HEK293 (cell line): ENCODE data around the gene PANK2.
A peak's percentile ranks its signal among the peaks of the same experiment; 100 is the strongest.

Source experiments
- AEBP2 ChIP-seq: fragments of 450-650 bp; formaldehyde crosslinking; IDR thresholded peaks from 2 replicates; pipeline ENCODE4 v1.5.1; 2016; ENCODE audit warnings: missing biosample characterization, missing genetic modification characterization, borderline replicate concordance
- ELK4 ChIP-seq: IDR thresholded peaks from 2 replicates; pipeline ENCODE4 v1.6.1; 2011; ENCODE audit warnings: mild to moderate bottlenecking, low read depth, low read length, borderline replicate concordance
- HIC1 ChIP-seq: fragments of 450-650 bp; formaldehyde crosslinking; IDR thresholded peaks from 2 replicates; pipeline ENCODE4 v1.5.1; 2016; ENCODE audit warnings: missing biosample characterization, missing genetic modification characterization
- HOXD13 ChIP-seq: sonication (generic); formaldehyde crosslinking; IDR thresholded peaks from 2 replicates; pipeline ENCODE4 v1.8.0; 2022; ENCODE audit warnings: missing genetic modification reagents, borderline replicate concordance
- INSM2 ChIP-seq: fragments of 450-650 bp; formaldehyde crosslinking; IDR thresholded peaks from 2 replicates; pipeline ENCODE4 v1.5.1; 2016; ENCODE audit warnings: missing biosample characterization, missing genetic modification characterization
- KLF10 ChIP-seq: fragments of 450-650 bp; IDR thresholded peaks from 2 replicates; pipeline ENCODE4 v1.5.1; 2018; ENCODE audit warnings: missing biosample characterization, mild to moderate bottlenecking, missing genetic modification characterization
- RBAK ChIP-seq: fragments of 450-650 bp; formaldehyde crosslinking; IDR thresholded peaks from 2 replicates; pipeline ENCODE4 v1.5.1; 2016; ENCODE audit warnings: missing biosample characterization, missing genetic modification characterization
- SP2 ChIP-seq: fragments of 450-650 bp; formaldehyde crosslinking; IDR thresholded peaks from 2 replicates; pipeline ENCODE4 v1.5.1; 2016; ENCODE audit warnings: missing biosample characterization, missing genetic modification characterization
- TSHZ1 ChIP-seq: fragments of 450-650 bp; formaldehyde crosslinking; IDR thresholded peaks from 2 replicates; pipeline ENCODE4 v1.5.1; 2016; ENCODE audit warnings: missing biosample characterization, missing genetic modification characterization, borderline replicate concordance
- ZBTB1 ChIP-seq: fragments of 450-650 bp; formaldehyde crosslinking; IDR thresholded peaks from 2 replicates; pipeline ENCODE4 v1.5.1; 2016; ENCODE audit warnings: missing biosample characterization, missing genetic modification characterization
- ZBTB26 ChIP-seq: fragments of 450-650 bp; formaldehyde crosslinking; optimal IDR thresholded peaks from 2 replicates; pipeline ENCODE3; 2016; ENCODE audit warnings: missing biosample characterization, mild to moderate bottlenecking, missing genetic modification characterization
- ZNF16 ChIP-seq: fragments of 450-650 bp; formaldehyde crosslinking; IDR thresholded peaks from 2 replicates; pipeline ENCODE4 v1.5.1; 2016; ENCODE audit warnings: low read depth, missing biosample characterization, missing genetic modification characterization
- ZNF175 ChIP-seq: fragments of 450-650 bp; formaldehyde crosslinking; IDR thresholded peaks from 2 replicates; pipeline ENCODE4 v1.5.1; 2016; ENCODE audit warnings: missing biosample characterization, missing genetic modification characterization
- ZNF274 ChIP-seq, 2 experiments: fragments of 200-500 bp in 1 of 2; fragments of 450-650 bp in 1 of 2; sonication (Bioruptor generic) in 1 of 2; formaldehyde crosslinking in 1 of 2; IDR thresholded peaks; 2 replicates each; pipeline versions ENCODE4 v1.5.1 to v1.6.1; 2014 to 2016; ENCODE audit warnings: borderline replicate concordance in 1 of 2, inconsistent platforms in 1 of 2, low read length in 1 of 2, missing biosample characterization in 1 of 2, missing genetic modification characterization in 1 of 2
- ZNF404 ChIP-seq: fragments of 450-650 bp; formaldehyde crosslinking; IDR thresholded peaks from 2 replicates; pipeline ENCODE4 v1.5.1; 2017; ENCODE audit warnings: missing biosample characterization, missing genetic modification characterization
- ZNF416 ChIP-seq: fragments of 450-650 bp; formaldehyde crosslinking; IDR thresholded peaks from 2 replicates; pipeline ENCODE4 v1.5.1; 2016; ENCODE audit warnings: missing biosample characterization, missing genetic modification characterization
- ZNF473 ChIP-seq: fragments of 450-650 bp; formaldehyde crosslinking; IDR thresholded peaks from 2 replicates; pipeline ENCODE4 v1.5.1; 2017; ENCODE audit warnings: missing biosample characterization, missing genetic modification characterization
- ZNF521 ChIP-seq: fragments of 450-650 bp; formaldehyde crosslinking; IDR thresholded peaks from 2 replicates; pipeline ENCODE4 v1.5.1; 2017; ENCODE audit warnings: missing biosample characterization, mild to moderate bottlenecking, missing genetic modification characterization
- ZNF548 ChIP-seq: fragments of 450-650 bp; formaldehyde crosslinking; IDR thresholded peaks from 2 replicates; pipeline ENCODE4 v1.5.1; 2016; ENCODE audit warnings: missing biosample characterization, missing genetic modification characterization
- ZNF596 ChIP-seq: fragments of 450-650 bp; IDR thresholded peaks from 2 replicates; pipeline ENCODE4 v1.5.0; 2018; ENCODE audit warnings: missing biosample characterization, mild to moderate bottlenecking, missing genetic modification characterization, moderate library complexity
- ZNF629 ChIP-seq: fragments of 450-650 bp; formaldehyde crosslinking; IDR thresholded peaks from 2 replicates; pipeline ENCODE4 v1.5.1; 2017; ENCODE audit warnings: missing biosample characterization, missing genetic modification characterization
- ZNF670 ChIP-seq: fragments of 450-650 bp; formaldehyde crosslinking; IDR thresholded peaks from 2 replicates; pipeline ENCODE4 v1.5.1; 2016; ENCODE audit warnings: missing biosample characterization, missing genetic modification characterization, low read depth
- ZNF704 ChIP-seq: fragments of 450-650 bp; formaldehyde crosslinking; IDR thresholded peaks from 2 replicates; pipeline ENCODE4 v1.5.1; 2016; ENCODE audit warnings: missing biosample characterization, missing genetic modification characterization
- ZNF776 ChIP-seq: fragments of 450-650 bp; formaldehyde crosslinking; IDR thresholded peaks from 2 replicates; pipeline ENCODE4 v1.5.0; 2017; ENCODE audit warnings: missing biosample characterization, missing genetic modification characterization, borderline replicate concordance
- ZNF791 ChIP-seq: fragments of 450-650 bp; formaldehyde crosslinking; IDR thresholded peaks from 2 replicates; pipeline ENCODE4 v1.5.1; 2016; ENCODE audit warnings: missing biosample characterization, missing genetic modification characterization
- ZSCAN23 ChIP-seq: fragments of 450-650 bp; formaldehyde crosslinking; IDR thresholded peaks from 2 replicates; pipeline ENCODE4 v1.5.1; 2016; ENCODE audit warnings: missing biosample characterization, missing genetic modification characterization
- ZXDB ChIP-seq: fragments of 450-650 bp; formaldehyde crosslinking; IDR thresholded peaks from 2 replicates; pipeline ENCODE4 v1.5.1; 2016; ENCODE audit warnings: missing biosample characterization, missing genetic modification characterization

The PANK2 gene

GRCh38 chr20:3846740-3847428 lies 42.3 kb upstream of the PANK2 start, which contains the start of gene MAVS (continued):
- TF ChIP-seq TSHZ1: no peak
- no peak; the same call in 1 of the 2 replicates for TF ChIP-seq HIC1 (tag by site-specific recombination)
- TF ChIP-seq ZNF16 (tag by site-specific recombination): no peak
- TF ChIP-seq ZNF521 (tag by site-specific recombination): no peak
- peak; percentile 81 for TF ChIP-seq ZXDB
- no peak for TF ChIP-seq ZNF704 (tag by site-specific recombination)
- no peak for TF ChIP-seq ZNF416
- no peak for TF ChIP-seq ZNF596 (tag by site-specific recombination)
- TF ChIP-seq SP2: peak; percentile 83
- TF ChIP-seq RBAK (tag by site-specific recombination): no peak
- no peak for TF ChIP-seq ZNF274 (IDR thresholded peaks at IDR 0.05; ENCODE audit: low read length)
- no peak for TF ChIP-seq ZNF274 (tag by site-specific recombination; IDR thresholded peaks at IDR 0.05; ENCODE audit: borderline replicate concordance)
- TF ChIP-seq ZNF175: no peak
- no peak for TF ChIP-seq ZNF670 (tag by site-specific recombination)
- TF ChIP-seq HOXD13 (CRISPR knock-in tag): no peak
- peak; percentile 46 for TF ChIP-seq INSM2 (tag by site-specific recombination)
- no peak for TF ChIP-seq ELK4
- TF ChIP-seq ZNF629 (tag by site-specific recombination): peak; percentile 42; the same call in 1 of the 2 replicates
- TF ChIP-seq KLF10 (tag by site-specific recombination): peak; percentile 99
- no peak for TF ChIP-seq AEBP2 (tag by site-specific recombination)
- TF ChIP-seq ZNF776: no peak
- peak; percentile 92 for TF ChIP-seq ZBTB26 (tag by site-specific recombination)
- TF ChIP-seq ZNF548 (tag by site-specific recombination): no peak
- no peak for TF ChIP-seq ZNF473 (tag by site-specific recombination)
- no peak for TF ChIP-seq ZNF404 (tag by site-specific recombination)
- TF ChIP-seq ZNF791 (tag by site-specific recombination): no peak
- 0 out of 2 replicates have a peak, but pooled peaks have one; percentile 55 for TF ChIP-seq ZBTB1 (tag by site-specific recombination)
- TF ChIP-seq ZSCAN23 (tag by site-specific recombination): no peak
